Fibroblast of lung (primary cell): ENCODE results near the gene RREB1.

Experiments
- EZH2 ChIP-seq: IDR thresholded peaks from 2 replicates; pipeline ENCODE4 v1.5.1; 2012; ENCODE audit warnings: low read length, control low read depth, mild to moderate bottlenecking; ENCODE audit errors: missing control alignments
- TF ChIP-seq, protein P1 (sequence below), 2 donors: IDR thresholded peaks in 1 of 2; conservative IDR thresholded peaks in 1 of 2; 1 replicate in 1 of 2; 2 replicates in 1 of 2; pipeline ENCODE4 v1.5.1; 2011 to 2012; ENCODE audit warnings: low read length in 2 of 2, control low read depth in 1 of 2, inconsistent platforms in 1 of 2, low read depth in 1 of 2, mild to moderate bottlenecking in 1 of 2

DNA sequence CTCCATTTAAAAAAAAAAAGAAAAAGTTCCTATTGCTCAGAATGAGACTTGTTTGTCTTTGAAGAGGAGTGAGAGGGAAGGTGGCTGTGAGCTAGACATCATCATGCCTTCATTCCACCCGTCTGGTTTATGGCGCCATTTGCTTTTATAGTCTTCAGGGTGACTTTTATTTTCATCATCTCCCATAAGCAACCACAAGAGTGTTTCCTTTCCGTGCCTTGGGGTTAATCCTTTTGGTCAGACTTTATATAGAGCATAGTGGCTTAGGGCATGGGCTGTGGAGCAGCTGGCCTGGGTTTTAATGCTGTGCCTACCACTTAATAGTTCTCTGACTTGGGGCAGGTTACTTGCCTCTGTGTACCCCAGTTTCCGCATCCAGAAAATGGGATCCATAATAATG is 77.8 kb downstream of the RREB1 start:
- TF ChIP-seq, protein P1, sequence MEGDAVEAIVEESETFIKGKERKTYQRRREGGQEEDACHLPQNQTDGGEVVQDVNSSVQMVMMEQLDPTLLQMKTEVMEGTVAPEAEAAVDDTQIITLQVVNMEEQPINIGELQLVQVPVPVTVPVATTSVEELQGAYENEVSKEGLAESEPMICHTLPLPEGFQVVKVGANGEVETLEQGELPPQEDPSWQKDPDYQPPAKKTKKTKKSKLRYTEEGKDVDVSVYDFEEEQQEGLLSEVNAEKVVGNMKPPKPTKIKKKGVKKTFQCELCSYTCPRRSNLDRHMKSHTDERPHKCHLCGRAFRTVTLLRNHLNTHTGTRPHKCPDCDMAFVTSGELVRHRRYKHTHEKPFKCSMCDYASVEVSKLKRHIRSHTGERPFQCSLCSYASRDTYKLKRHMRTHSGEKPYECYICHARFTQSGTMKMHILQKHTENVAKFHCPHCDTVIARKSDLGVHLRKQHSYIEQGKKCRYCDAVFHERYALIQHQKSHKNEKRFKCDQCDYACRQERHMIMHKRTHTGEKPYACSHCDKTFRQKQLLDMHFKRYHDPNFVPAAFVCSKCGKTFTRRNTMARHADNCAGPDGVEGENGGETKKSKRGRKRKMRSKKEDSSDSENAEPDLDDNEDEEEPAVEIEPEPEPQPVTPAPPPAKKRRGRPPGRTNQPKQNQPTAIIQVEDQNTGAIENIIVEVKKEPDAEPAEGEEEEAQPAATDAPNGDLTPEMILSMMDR (conservative IDR thresholded peaks at IDR 0.05 in 1 of 2, IDR thresholded peaks at IDR 0.05 in 1 of 2; ENCODE audit: low read depth in 1 of 2, low read length in 2 of 2): no peak
- no peak for TF ChIP-seq EZH2
